ENCODE results near the gene OVAAL. TPM values are rescaled to one million over a fixed set of nuclear protein-coding genes. Genes with fewer than 3 reads are reported as not detected.

The OVAAL gene
- total and polyA plus RNA-seq, 4 donors: 0.17 TPM; not detected in 3

DNA sequence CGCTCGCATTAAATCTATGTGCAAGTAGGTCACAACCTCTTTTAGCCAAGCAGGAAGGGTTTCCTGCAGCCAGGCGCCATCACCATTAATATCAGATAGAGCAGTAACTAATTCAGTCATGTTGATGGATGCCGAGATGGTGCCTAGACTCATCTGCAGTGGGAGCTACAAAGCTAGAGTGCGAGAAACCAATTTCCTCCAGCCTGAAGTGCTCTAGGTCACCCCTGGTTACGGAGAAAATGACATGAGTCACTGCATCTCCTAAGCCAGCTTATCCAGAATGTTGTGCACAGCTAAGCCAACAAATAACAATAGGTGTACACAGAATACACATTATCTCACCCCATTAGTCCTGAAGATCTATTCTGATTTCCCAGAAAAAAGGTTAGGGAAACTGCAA, 36.0 kb downstream of the OVAAL start:
- H3K36me3 ChIP-seq (ENCODE audit: control insufficient read depth in 4 of 4, insufficient read depth in 4 of 4, low read length in 4 of 4): no peaks in the 10 kb centered on the region
- no peak overlapping the region for H3K4me3 ChIP-seq
- ATAC-seq (ENCODE audit: insufficient read depth, low FRiP score): no peak
- no peak for DNase-seq
- peaks cover 0 to 9% (median 0%) of the 10 kb centered on the region in 5 donors for H3K4me1 ChIP-seq (ENCODE audit: control insufficient read depth in 5 of 5, insufficient read depth in 5 of 5, low read length in 5 of 5)
- H3K9ac ChIP-seq (ENCODE audit: insufficient read depth in 1 of 2, low read length in 2 of 2): no peak overlapping the region
- TF ChIP-seq, protein P1, sequence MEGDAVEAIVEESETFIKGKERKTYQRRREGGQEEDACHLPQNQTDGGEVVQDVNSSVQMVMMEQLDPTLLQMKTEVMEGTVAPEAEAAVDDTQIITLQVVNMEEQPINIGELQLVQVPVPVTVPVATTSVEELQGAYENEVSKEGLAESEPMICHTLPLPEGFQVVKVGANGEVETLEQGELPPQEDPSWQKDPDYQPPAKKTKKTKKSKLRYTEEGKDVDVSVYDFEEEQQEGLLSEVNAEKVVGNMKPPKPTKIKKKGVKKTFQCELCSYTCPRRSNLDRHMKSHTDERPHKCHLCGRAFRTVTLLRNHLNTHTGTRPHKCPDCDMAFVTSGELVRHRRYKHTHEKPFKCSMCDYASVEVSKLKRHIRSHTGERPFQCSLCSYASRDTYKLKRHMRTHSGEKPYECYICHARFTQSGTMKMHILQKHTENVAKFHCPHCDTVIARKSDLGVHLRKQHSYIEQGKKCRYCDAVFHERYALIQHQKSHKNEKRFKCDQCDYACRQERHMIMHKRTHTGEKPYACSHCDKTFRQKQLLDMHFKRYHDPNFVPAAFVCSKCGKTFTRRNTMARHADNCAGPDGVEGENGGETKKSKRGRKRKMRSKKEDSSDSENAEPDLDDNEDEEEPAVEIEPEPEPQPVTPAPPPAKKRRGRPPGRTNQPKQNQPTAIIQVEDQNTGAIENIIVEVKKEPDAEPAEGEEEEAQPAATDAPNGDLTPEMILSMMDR (IDR thresholded peaks at IDR 0.05; ENCODE audit: control extremely low read depth, extremely low read depth): no peak
- 87 to 95% methylated on average over 6 of the region's 6 CpGs for WGBS, 2 donors
- no peak overlapping the region for H3K27ac ChIP-seq (ENCODE audit: low read depth in 1 of 2, low read length in 1 of 2)
- H3K9me3 ChIP-seq (ENCODE audit: control insufficient read depth in 4 of 4, insufficient read depth in 3 of 4, low read length in 3 of 4): no peaks in the 10 kb centered on the region
- no peaks in the 10 kb centered on the region for H3K27me3 ChIP-seq (ENCODE audit: control insufficient read depth in 3 of 3, insufficient read depth in 3 of 3, low read length in 2 of 3)

GRCh38 chr1:180595966-180596365, 37.2 kb downstream of the OVAAL start:
- Histone ChIP-seq H3K27ac (ENCODE audit: low read depth in 1 of 2, low read length in 1 of 2) (no peak overlapping the region), H3K27me3 (ENCODE audit: control insufficient read depth in 3 of 3, insufficient read depth in 3 of 3, low read length in 2 of 3) (no peaks in the 10 kb centered on the region), H3K36me3 (ENCODE audit: control insufficient read depth in 4 of 4, insufficient read depth in 4 of 4, low read length in 4 of 4) (no peaks in the 10 kb centered on the region), H3K9ac (ENCODE audit: insufficient read depth in 1 of 2, low read length in 2 of 2) (no peak overlapping the region), H3K9me3 (ENCODE audit: control insufficient read depth in 4 of 4, insufficient read depth in 3 of 4, low read length in 3 of 4) (no peaks in the 10 kb centered on the region), H3K4me1 (ENCODE audit: control insufficient read depth in 5 of 5, insufficient read depth in 5 of 5, low read length in 5 of 5) (peaks cover 0 to 9% (median 0%) of the 10 kb centered on the region in 5 donors), H3K4me3 (no peak overlapping the region)
- ATAC-seq (ENCODE audit: insufficient read depth, low FRiP score) (no peak), DNase-seq (no peak)
- TF ChIP-seq, protein P1 (IDR thresholded peaks at IDR 0.05; ENCODE audit: control extremely low read depth, extremely low read depth): no peak
- 92 to 97% methylated on average over 2 of the region's 2 CpGs for WGBS, 2 donors

GRCh38 chr1:180597520-180597919, 38.8 kb downstream of the OVAAL start:
- peaks cover 0 to 9% (median 0%) of the 10 kb centered on the region in 5 donors for H3K4me1 ChIP-seq (ENCODE audit: control insufficient read depth in 5 of 5, insufficient read depth in 5 of 5, low read length in 5 of 5)
- no peaks in the 10 kb centered on the region for H3K36me3 ChIP-seq (ENCODE audit: control insufficient read depth in 4 of 4, insufficient read depth in 4 of 4, low read length in 4 of 4)
- no peak overlapping the region for H3K4me3 ChIP-seq
- H3K9ac ChIP-seq (ENCODE audit: insufficient read depth in 1 of 2, low read length in 2 of 2): no peak overlapping the region
- ATAC-seq (ENCODE audit: insufficient read depth, low FRiP score): no peak
- TF ChIP-seq, protein P1 (IDR thresholded peaks at IDR 0.05; ENCODE audit: control extremely low read depth, extremely low read depth): no peak
- DNase-seq: no peak
- no peaks in the 10 kb centered on the region for H3K27me3 ChIP-seq (ENCODE audit: control insufficient read depth in 3 of 3, insufficient read depth in 3 of 3, low read length in 2 of 3)
- H3K9me3 ChIP-seq (ENCODE audit: control insufficient read depth in 4 of 4, insufficient read depth in 3 of 4, low read length in 3 of 4): no peaks in the 10 kb centered on the region
- H3K27ac ChIP-seq (ENCODE audit: low read depth in 1 of 2, low read length in 1 of 2): no peak overlapping the region

- no peaks in the 10 kb centered on the region for H3K27me3 ChIP-seq (ENCODE audit: control insufficient read depth in 3 of 3, insufficient read depth in 3 of 3, low read length in 2 of 3)
- no peak overlapping the region for H3K9ac ChIP-seq (ENCODE audit: insufficient read depth in 1 of 2, low read length in 2 of 2)
- DNase-seq (peak in 1 of 3 donors; percentile 47), ATAC-seq (ENCODE audit: insufficient read depth, low FRiP score) (no peak)
- no peaks in the 10 kb centered on the region for H3K36me3 ChIP-seq (ENCODE audit: control insufficient read depth in 4 of 4, insufficient read depth in 4 of 4, low read length in 4 of 4)
- no peak overlapping the region for H3K27ac ChIP-seq (ENCODE audit: low read depth in 1 of 2, low read length in 1 of 2)
- no peak overlapping the region for H3K4me3 ChIP-seq
- peaks cover 0 to 9% (median 0%) of the 10 kb centered on the region in 5 donors for H3K4me1 ChIP-seq (ENCODE audit: control insufficient read depth in 5 of 5, insufficient read depth in 5 of 5, low read length in 5 of 5)
- WGBS, 2 donors: 61 to 82% methylated on average over 6 of the region's 6 CpGs
- H3K9me3 ChIP-seq (ENCODE audit: control insufficient read depth in 4 of 4, insufficient read depth in 3 of 4, low read length in 3 of 4): no peaks in the 10 kb centered on the region
- TF ChIP-seq, protein P1 (IDR thresholded peaks at IDR 0.05; ENCODE audit: control extremely low read depth, extremely low read depth): no peak
These were observed 39.7 kb downstream of the OVAAL start for GRCh38 chr1:180598333-180598974.
